Pulmonary artery endothelial cell (primary cell): ENCODE measurements around the gene RRP1. TPM values are rescaled to one million over a fixed set of nuclear protein-coding genes. Genes with fewer than 3 reads are reported as not detected.
"Not testable (repeated sequence)": the region's sequence is repeated elsewhere in the genome, so short reads cannot be mapped to it uniquely, and the experiment has no call there.

Experiments
- DNase-seq: peaks from one replicate; pipeline ENCODE4 v3.0.0-alpha.2; 2011; ENCODE audit warnings: low read depth, low spot score
- total RNA-seq: library from RNA; depleted of rRNA; stranded (reverse); fragments of >200 nt; gene quantifications from 2 replicates; pipeline ENCODE4 v1.2.3, GENCODE V29; 2014

Gene RRP1
- total RNA-seq, 1 donor from 2014 or later: 28.2 TPM

- no peak for DNase-seq
Observed at GRCh38 chr21:43835861-43836260, 46.5 kb downstream of the RRP1 start.

DNA sequence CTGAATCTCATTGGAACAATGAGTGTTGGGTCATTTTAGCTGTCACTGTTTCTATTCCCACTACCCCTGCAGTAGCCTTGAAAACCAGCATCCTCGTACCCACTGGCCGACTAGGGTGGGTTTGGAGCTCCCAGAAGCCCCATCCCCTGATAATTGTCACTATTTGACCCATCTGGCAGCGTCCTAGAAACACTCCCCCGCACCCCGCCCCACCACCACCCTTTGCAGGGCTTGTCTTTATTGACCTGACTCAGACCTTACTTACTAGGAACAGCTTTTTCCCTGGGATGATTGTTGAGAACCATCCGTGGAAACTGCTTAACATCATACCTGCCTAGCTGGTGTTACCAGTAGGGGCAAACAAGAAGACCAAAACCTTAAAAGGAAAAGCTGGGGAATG, 47.2 kb downstream of the RRP1 start:
- no peak for DNase-seq

GRCh38 chr21:43840259-43840658, 50.9 kb downstream of the RRP1 start:
- no peak for DNase-seq

DNA sequence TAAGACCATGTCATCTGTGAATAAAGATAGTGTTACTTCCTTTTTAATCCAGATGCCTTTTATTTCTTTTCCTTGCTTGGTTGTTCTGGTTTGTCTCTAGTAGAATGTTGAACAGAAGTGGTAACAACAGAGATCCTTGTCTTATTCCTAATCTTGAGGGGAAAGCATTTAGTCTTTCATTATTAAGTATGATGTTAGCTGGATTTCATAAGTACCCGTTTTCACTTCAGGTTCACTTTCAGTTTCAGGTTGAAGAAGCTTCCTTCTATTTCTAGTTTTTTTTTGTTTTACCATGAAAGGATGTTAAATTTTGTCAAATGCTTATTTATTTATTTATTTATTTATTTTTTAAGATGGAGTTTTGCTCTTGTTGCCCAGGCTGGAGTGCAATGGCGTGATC, 53.4 kb downstream of the RRP1 start:
- DNase-seq: no peak

GRCh38 chr21:43844906-43845305, 55.5 kb downstream of the RRP1 start:
- not testable (repeated sequence) for DNase-seq

DNA sequence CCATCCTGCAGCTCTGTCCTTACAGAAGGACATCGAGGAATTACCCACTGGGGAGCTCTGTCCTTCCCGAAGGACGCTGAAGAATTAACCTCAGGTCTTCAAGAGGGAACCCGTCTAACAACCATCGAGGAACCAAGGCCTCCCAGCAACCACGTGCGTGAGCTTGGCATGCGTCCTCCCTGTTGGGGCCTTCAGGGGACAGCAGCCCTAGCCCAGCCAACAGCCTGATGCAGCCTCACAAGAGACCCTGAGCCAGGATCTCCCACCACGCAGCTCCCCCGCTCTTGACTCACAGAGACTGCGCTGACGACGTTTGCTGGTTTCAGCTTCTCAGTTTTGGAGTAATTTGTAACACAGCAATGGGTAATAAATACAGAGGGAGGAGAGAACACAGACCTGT, 56.0 kb downstream of the RRP1 start:
- no peak for DNase-seq

- no peak for DNase-seq
Observed at GRCh38 chr21:43846430-43846829, 57.1 kb downstream of the RRP1 start.

DNA sequence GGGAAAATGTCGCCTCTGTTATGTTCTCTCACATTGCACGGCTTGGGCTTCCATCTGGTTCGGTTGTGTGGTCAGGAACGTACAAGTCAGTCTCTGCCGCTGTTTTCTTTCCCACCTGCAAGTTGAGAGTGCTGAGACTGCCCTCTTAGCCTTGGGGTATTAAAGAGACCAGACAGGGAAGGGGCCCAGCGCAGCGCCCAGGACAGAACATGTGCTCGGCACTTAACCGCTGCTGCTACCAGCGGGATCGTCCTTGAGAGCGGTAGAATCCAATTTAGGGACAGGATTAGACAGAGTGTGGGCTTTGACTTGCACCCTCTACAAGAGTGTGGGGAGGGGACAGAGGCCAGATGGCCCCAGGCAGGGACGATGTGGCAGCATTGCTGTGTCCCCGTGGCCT, 57.9 kb downstream of the RRP1 start:
- DNase-seq: no peak

DNA sequence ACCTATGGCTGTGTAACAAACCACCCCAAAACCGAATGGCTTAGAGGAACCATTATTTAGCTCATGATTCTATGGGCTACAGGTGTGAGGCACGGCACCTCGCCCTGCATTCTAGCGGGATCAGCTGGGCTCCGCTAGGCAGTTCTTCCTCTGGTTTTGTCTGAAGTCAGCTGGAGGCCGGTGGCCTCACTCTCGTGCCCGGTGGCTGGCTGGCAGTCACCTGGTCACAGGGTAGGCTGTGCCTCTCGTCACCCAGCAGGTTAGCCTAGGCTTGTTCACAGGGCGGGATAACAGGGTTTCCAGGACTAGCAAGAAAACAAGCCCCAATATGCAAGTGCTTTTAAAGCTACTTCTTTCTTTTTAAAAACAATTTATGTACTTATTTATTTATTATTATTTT, 59.4 kb downstream of the RRP1 start:
- no peak for DNase-seq

DNA sequence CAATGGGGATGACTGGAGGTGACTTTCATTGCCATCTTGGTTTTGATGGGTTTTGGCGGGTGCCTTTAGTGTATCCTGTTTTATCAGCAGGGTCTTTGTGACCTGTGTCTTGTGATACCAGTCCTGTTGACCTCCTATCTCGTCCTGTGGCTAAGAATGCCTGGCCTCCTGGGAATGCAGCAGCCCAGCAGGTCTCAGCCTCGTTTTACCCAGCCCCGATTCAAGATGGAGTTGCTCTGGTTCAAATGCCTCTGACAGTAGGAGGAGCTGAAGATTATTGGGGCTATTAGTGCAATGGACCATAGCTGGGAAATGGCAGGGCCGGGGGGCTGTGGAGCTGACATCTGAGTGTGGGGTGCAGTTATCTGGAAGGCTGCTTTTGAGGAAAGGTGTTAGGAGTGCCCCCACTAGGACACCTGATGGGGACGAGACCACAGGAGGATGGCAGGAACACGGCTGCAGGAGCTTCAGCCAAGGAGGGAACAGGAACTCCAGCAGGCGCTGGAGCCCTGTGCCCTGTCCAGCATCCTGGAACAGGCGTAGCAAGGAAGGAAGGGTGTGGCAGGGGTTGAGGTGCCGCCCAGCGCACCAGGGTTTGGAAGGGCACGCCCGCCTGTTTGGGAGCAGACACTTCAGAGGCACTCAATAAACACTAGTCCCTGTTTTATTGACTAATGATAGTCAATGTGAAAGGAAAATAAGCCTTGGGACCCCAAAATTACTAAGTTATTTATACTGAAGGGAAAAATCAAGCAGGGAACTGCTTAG, 60.3 kb downstream of the RRP1 start:
- DNase-seq: no peak

GRCh38 chr21:43850728-43851295, 61.4 kb downstream of the RRP1 start:
- no peak for DNase-seq

GRCh38 chr21:43851593-43851992, 62.2 kb downstream of the RRP1 start:
- DNase-seq: no peak

DNA sequence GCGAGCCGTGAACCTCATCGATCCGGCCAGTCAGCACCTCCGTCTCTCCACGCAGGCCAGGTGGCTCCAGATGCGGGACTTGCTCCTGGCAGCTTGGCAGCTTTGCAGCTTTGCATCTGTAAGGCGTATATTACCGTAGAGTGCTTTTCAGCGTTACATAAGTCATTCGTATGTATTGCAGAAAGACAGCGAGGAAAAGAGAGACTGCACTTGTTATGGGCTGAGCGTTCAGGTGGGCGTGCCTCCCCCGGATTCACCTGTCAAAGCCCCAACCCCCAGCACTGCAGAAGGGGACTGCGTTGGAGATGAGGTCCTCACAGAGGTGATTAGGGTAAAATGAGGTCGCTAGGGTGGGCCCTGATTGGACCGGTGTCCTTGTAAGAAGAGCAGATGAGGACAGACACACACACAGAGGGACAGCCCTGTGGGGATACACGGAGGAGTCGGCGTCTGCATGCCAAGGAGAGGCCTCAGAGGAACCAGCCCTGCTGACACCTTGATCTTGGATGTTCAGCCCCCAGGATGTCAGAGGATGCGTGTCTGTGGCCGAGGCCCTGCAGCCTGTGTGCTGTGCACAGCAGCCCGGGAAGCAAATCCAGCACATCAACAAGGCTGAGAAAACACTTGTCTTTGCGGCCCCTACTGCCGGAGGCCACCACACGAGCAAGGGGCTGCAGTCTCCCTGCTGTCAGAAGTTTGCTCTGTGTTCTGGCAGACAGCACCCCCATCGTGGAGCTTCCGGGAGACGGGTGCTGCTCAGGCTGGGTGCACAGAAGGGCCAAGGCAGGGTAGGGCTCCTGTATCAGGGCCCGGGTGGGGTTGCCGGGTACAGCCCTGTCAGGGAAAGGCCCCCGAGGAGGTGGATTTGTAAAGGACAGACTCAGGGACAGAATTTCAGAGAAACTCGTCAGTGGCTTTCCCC, 64.7 kb downstream of the RRP1 start:
- DNase-seq: no peak

Other genes with a start within 250 kb of the RRP1 start
- 0.53 and 1.7 TPM in 2 replicates for gene HSF2BP, start 130.1 kb upstream of the RRP1 start, total RNA-seq
- 44.3 and 44.8 TPM in 2 replicates for gene RRP1B, start 130.0 kb upstream of the RRP1 start, total RNA-seq
- gene PDXK, start 70.4 kb upstream of the RRP1 start, total RNA-seq: 99.8 and 121 TPM in 2 replicates
- 15.4 and 20.6 TPM in 2 replicates for gene CSTB, start 13.3 kb upstream of the RRP1 start, total RNA-seq
- gene AGPAT3, start 75.6 kb downstream of the RRP1 start, total RNA-seq: 43.7 and 80.9 TPM in 2 replicates
- 23.0 and 23.4 TPM in 2 replicates for gene TRAPPC10, start 222.7 kb downstream of the RRP1 start, total RNA-seq